ENCODE measurements around the gene AGPS. TPM values are rescaled to one million over a fixed set of nuclear protein-coding genes. Genes with fewer than 3 reads are reported as not detected.
A peak's percentile ranks its signal among the peaks of the same experiment; 100 is the strongest.

Gene AGPS
- total and polyA plus RNA-seq, 9 of the 15 experiments (the other 6 are each of a cell fraction or from before 2014, with no cell fraction given), result 15.5 to 211 (median 63.1) TPM

DNA sequence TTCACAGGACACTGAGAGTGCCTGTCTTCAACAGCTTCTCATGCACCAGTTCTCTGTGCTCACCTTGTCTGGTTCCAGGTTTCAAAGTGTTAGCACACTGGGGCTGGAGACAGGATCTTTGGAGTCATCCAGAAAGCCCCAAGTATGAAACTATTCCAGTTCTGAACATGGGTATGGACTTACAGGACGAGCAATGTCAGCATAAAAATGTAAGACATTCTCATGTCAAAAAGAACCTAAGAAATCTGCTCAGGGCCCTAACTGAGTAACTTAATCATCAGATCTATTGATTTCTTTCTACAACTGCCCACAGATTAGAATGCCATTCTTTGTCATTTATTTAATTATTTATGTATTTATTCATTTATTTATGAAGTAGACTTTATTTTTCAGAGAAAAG is 184.5 kb downstream of the AGPS start (continued):
- TF ChIP-seq, protein P1, sequence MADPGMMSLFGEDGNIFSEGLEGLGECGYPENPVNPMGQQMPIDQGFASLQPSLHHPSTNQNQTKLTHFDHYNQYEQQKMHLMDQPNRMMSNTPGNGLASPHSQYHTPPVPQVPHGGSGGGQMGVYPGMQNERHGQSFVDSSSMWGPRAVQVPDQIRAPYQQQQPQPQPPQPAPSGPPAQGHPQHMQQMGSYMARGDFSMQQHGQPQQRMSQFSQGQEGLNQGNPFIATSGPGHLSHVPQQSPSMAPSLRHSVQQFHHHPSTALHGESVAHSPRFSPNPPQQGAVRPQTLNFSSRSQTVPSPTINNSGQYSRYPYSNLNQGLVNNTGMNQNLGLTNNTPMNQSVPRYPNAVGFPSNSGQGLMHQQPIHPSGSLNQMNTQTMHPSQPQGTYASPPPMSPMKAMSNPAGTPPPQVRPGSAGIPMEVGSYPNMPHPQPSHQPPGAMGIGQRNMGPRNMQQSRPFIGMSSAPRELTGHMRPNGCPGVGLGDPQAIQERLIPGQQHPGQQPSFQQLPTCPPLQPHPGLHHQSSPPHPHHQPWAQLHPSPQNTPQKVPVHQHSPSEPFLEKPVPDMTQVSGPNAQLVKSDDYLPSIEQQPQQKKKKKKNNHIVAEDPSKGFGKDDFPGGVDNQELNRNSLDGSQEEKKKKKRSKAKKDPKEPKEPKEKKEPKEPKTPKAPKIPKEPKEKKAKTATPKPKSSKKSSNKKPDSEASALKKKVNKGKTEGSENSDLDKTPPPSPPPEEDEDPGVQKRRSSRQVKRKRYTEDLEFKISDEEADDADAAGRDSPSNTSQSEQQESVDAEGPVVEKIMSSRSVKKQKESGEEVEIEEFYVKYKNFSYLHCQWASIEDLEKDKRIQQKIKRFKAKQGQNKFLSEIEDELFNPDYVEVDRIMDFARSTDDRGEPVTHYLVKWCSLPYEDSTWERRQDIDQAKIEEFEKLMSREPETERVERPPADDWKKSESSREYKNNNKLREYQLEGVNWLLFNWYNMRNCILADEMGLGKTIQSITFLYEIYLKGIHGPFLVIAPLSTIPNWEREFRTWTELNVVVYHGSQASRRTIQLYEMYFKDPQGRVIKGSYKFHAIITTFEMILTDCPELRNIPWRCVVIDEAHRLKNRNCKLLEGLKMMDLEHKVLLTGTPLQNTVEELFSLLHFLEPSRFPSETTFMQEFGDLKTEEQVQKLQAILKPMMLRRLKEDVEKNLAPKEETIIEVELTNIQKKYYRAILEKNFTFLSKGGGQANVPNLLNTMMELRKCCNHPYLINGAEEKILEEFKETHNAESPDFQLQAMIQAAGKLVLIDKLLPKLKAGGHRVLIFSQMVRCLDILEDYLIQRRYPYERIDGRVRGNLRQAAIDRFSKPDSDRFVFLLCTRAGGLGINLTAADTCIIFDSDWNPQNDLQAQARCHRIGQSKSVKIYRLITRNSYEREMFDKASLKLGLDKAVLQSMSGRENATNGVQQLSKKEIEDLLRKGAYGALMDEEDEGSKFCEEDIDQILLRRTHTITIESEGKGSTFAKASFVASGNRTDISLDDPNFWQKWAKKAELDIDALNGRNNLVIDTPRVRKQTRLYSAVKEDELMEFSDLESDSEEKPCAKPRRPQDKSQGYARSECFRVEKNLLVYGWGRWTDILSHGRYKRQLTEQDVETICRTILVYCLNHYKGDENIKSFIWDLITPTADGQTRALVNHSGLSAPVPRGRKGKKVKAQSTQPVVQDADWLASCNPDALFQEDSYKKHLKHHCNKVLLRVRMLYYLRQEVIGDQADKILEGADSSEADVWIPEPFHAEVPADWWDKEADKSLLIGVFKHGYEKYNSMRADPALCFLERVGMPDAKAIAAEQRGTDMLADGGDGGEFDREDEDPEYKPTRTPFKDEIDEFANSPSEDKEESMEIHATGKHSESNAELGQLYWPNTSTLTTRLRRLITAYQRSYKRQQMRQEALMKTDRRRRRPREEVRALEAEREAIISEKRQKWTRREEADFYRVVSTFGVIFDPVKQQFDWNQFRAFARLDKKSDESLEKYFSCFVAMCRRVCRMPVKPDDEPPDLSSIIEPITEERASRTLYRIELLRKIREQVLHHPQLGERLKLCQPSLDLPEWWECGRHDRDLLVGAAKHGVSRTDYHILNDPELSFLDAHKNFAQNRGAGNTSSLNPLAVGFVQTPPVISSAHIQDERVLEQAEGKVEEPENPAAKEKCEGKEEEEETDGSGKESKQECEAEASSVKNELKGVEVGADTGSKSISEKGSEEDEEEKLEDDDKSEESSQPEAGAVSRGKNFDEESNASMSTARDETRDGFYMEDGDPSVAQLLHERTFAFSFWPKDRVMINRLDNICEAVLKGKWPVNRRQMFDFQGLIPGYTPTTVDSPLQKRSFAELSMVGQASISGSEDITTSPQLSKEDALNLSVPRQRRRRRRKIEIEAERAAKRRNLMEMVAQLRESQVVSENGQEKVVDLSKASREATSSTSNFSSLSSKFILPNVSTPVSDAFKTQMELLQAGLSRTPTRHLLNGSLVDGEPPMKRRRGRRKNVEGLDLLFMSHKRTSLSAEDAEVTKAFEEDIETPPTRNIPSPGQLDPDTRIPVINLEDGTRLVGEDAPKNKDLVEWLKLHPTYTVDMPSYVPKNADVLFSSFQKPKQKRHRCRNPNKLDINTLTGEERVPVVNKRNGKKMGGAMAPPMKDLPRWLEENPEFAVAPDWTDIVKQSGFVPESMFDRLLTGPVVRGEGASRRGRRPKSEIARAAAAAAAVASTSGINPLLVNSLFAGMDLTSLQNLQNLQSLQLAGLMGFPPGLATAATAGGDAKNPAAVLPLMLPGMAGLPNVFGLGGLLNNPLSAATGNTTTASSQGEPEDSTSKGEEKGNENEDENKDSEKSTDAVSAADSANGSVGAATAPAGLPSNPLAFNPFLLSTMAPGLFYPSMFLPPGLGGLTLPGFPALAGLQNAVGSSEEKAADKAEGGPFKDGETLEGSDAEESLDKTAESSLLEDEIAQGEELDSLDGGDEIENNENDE (IDR thresholded peaks at IDR 0.05; ENCODE audit: low read depth, low read length), result no peak
- TF ChIP-seq L3MBTL2 (IDR thresholded peaks at IDR 0.05) (no peak), CHCHD3 (CRISPR knock-in tag; IDR thresholded peaks at IDR 0.05) (no peak), ESRRB (CRISPR knock-in tag; IDR thresholded peaks at IDR 0.05; ENCODE audit: borderline replicate concordance) (no peak), NCOA4 (IDR thresholded peaks at IDR 0.05; ENCODE audit: partially characterized antibody) (no peak), ATF1 (CRISPR knock-in tag; IDR thresholded peaks at IDR 0.05) (no peak), ATF1 (tag; IDR thresholded peaks at IDR 0.05) (no peak), C11orf30 (IDR thresholded peaks at IDR 0.05; ENCODE audit: low read depth) (peak; percentile 39; the same call in 1 of the 2 replicates), MAFK (IDR thresholded peaks at IDR 0.05; ENCODE audit: low read length) (no peak), FOXK1 (CRISPR knock-in tag; IDR thresholded peaks at IDR 0.05; ENCODE audit: borderline replicate concordance) (no peak), MAFF (IDR thresholded peaks at IDR 0.05; ENCODE audit: low read length) (peak; percentile 12; the same call in 1 of the 2 replicates), ARNT (IDR thresholded peaks at IDR 0.05) (no peak), ZNF444 (CRISPR knock-in tag; IDR thresholded peaks at IDR 0.05) (no peak), STAG1 (CRISPR knock-in tag; IDR thresholded peaks at IDR 0.05; ENCODE audit: borderline replicate concordance) (no peak)
- TF ChIP-seq, protein P2, sequence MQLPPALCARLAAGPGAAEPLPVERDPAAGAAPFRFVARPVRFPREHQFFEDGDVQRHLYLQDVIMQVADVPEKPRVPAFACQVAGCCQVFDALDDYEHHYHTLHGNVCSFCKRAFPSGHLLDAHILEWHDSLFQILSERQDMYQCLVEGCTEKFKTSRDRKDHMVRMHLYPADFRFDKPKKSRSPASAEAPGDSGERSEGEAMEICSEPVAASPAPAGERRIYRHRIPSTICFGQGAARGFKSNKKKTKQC (CRISPR knock-in tag; IDR thresholded peaks at IDR 0.05), result no peak
- TF ChIP-seq, protein P3, sequence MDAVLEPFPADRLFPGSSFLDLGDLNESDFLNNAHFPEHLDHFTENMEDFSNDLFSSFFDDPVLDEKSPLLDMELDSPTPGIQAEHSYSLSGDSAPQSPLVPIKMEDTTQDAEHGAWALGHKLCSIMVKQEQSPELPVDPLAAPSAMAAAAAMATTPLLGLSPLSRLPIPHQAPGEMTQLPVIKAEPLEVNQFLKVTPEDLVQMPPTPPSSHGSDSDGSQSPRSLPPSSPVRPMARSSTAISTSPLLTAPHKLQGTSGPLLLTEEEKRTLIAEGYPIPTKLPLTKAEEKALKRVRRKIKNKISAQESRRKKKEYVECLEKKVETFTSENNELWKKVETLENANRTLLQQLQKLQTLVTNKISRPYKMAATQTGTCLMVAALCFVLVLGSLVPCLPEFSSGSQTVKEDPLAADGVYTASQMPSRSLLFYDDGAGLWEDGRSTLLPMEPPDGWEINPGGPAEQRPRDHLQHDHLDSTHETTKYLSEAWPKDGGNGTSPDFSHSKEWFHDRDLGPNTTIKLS (IDR thresholded peaks at IDR 0.05; ENCODE audit: borderline replicate concordance, low read depth), result no peak
